DMS153 (cell line): ENCODE results near the gene CD200R1.
"Not testable (repeated sequence)": the region's sequence is repeated elsewhere in the genome, so short reads cannot be mapped to it uniquely, and the experiment has no call there.

Experiments
- DNase-seq: peaks from one replicate; lab custom pipeline; 2025; lab: John Stamatoyannopoulos, UW

The CD200R1 gene

GRCh38 chr3:112974178-112974517 is 755 bp downstream of the CD200R1 start:
- no peak for DNase-seq

DNA sequence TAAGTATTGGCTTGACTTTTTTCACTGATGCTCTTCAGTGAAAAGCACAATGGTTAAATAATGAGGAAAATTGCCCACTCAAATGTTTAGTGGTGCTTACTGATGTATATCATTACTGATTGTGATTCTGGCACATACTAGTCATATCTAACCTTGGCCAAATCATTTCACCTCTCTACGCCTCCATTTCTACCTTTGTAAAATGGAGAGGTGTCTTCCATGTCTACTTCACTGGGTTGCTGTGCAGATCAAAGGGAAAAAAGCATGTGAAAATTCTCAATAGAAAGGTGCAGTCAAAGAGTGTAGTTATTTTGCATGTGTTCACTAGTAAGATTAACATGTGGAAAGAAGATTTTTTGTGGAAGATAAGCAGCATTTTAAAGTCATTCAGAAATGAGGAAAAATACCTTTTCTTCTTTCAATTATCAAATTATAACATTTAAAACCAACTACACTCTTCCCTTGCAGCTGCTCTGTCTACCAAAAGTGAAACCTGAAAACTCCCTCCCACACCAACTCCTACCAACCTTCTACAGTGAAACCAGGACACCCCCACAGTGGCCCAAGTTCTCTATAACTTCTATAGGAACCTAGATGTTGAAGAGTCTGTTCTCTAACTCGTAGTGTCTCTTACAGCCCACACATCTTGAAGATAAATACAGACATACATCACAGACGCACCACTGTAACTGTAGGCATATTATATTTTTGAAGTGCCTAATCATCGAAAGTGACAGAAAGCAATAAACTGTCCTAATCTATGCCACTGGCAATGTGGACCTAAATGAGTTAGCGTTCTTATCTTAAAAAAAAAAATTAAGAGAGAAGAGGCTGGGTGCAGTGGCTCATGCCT is 1.4 kb downstream of the CD200R1 start:
- DNase-seq = no peak

- DNase-seq = no peak
Observed at GRCh38 chr3:112972158-112972557, 2.7 kb downstream of the CD200R1 start.

- DNase-seq = no peak
Observed at GRCh38 chr3:112967828-112968227, 7.1 kb downstream of the CD200R1 start.

GRCh38 chr3:112967425-112967824 is 7.5 kb downstream of the CD200R1 start:
- no peak for DNase-seq

DNA sequence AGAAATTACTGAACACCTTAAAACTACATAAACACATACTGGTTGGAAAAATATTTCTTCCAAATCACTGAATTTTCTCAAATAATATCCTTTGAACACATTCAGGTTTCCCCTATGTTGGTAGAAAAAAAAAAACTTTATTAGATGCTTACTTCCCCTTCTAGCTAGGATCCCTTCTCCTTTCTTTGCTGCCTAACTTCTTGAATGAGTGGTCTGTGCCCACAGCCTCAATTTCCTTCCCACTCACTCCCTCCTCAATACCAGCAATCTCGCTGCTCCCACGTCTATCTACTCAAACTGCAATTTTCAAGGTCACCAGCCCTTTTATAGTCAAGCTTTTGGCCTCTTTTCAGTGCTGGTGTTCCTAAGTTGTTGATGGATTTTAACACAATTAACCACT is 8.3 kb downstream of the CD200R1 start:
- DNase-seq = no peak

DNA sequence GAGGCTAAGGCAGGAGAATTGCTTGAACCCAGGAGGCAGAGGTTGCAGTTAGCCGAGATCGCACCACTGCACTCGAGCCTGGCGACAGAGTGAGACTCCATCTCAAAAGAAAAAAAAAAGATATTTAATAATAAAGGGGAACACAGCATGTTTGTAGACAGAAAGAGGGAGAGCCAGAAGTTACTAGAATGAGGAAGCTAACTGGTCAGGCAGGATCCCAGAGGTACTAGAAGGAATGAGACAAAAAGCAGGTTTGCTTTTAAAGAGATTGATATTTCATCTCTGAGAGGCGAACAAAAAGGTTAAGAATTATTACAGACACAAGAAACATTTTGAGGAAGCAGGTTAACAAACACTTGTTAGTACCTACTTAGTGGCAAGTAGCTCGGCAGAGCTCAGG is 9.2 kb downstream of the CD200R1 start:
- no peak for DNase-seq

DNA sequence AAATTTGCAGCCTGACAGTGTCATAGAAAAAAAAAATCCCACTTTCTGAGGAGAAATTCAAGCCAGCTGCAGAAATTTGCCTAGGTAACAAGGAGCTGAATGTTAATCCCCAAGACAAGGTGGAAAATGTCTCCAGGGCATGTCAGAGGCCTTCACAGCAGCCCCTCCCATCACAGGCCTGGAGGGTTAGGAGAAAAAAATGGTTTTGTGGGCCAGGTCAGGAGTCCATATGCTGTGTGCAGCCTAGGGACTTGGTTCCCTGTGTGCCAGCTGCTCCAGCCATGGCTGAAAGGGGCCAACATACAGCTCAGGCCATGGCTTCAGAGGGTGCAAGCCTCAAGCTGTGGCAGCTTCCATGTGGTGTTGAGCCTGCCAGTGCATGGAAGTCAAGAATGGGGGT is 11.2 kb downstream of the CD200R1 start:
- no peak for DNase-seq

- DNase-seq = no peak
Observed at GRCh38 chr3:112958811-112959560, 15.9 kb downstream of the CD200R1 start.

- no peak for DNase-seq
Observed at GRCh38 chr3:112956351-112956750, 18.6 kb downstream of the CD200R1 start.

DNA sequence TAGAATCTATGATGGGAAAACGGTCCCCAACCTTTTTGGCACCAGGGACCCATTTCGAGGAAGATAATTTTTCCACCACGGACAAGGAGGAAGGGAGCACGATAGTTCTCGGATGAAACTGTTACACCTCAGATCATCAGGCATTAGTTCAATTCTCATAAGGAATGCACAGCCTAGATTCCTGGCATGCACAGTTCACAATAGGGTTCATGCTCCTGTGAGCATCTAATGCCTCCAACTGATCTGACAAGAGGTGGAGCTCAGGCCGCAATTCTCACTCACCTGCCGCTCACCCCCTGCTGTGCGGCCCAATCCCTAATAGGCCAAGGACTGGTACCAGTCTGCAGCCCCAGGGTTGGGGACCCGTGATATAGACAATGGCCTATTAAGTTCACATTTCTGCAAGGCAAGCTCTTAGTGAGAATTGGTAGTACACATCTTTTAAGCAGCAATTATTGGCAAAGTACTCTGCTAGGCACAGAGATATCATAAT is 26.5 kb downstream of the CD200R1 start:
- no peak for DNase-seq

DNA sequence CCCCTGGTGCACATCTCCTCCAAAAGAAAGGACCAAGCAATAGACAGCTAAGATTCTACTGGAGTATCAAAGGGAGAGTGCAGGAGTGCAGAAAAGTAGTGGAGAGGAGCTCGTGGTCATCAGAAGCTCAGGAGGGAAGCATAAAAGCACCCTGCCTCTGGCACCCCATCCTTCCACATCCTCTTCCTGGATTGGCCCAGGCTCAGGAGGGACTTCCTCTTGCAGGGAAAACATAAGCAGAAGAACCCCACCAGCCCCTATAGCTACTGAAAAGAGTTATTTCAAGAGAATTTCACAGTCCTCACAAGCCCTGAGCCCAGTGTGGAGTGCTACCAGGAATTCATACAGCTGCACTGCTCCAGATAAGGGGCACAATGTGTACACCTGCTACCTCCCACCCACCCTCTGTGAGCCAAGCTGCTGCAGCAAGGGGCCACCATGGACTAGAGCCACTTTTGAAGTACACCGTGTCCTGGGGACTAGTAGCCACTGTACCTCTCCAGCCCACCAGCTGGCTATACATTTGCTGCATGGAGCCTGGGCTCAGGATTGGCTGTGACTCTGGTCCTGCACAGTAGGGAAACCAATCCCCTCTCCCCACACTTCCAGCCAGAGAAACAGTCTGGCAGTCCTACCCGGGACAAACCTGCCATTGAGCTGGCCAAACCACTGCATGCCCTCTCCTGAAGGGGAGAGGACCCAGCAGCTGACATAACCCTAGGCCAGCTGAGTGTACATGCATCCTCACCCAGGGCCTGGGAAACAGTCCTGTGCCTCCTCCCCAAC is 43.0 kb downstream of the CD200R1 start:
- no peak for DNase-seq

GRCh38 chr3:112930771-112931170 is 44.1 kb downstream of the CD200R1 start:
- no peak for DNase-seq

- DNase-seq = no peak
Observed at GRCh38 chr3:112925969-112926368, 48.9 kb downstream of the CD200R1 start.

DNA sequence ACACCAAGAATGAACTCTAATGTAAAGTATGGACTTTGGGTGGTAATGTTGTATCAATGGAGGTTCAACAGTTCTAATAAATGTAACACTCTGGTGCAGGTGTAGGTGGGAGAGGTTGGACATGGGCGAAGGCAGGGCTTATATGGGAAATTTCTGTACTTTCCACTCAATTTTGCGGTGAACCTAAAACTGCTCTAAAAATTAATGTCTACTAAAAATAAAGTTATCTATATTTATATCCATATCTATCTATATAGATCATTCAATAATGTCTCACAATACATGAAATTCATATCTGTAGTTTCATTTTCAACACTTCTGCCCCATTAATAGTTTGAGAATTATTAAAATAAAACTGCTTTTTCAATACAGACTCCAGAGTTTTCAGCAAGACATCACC is 49.3 kb downstream of the CD200R1 start:
- DNase-seq = no peak

- not testable (repeated sequence) for DNase-seq
Observed at GRCh38 chr3:112919541-112919940, 55.4 kb downstream of the CD200R1 start.

DNA sequence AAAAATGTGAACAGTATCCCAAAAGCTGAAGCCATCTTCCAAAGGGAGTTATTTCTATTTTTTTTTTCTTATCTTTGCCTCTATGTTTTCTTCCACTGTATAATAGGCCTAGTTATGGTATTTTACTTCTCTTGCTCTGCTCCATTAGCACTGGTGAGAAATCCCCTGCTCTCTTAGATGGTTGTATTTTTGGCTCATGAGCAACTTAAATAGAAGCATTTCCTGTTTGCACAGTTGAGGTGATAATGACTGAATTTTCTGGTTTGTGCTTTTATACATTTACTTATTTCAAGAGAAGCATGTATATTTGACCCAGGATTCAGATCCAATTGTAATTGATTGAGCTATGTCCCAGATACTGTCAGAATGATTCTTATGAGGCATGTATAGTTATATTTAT is 66.7 kb downstream of the CD200R1 start:
- DNase-seq = no peak

DNA sequence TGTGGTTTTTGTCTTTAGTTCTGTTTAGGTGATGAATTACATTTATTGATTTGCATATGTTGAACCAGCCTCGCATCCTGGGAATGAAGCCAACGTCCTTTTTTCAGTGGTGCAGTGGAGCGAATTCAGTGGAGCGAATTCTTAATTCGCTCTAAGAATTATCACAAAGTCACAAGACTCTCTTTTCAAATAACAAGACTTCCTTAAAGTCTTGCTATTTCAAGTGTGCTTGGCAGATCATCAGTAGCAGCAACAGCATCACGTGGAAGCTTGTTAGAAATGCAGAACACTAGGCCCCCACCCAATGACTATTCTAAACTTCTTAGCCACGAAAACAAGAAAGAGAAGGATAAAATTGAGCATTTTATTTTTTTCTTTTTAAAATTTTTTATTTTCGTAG is 70.1 kb downstream of the CD200R1 start:
- DNase-seq = no peak

DNA sequence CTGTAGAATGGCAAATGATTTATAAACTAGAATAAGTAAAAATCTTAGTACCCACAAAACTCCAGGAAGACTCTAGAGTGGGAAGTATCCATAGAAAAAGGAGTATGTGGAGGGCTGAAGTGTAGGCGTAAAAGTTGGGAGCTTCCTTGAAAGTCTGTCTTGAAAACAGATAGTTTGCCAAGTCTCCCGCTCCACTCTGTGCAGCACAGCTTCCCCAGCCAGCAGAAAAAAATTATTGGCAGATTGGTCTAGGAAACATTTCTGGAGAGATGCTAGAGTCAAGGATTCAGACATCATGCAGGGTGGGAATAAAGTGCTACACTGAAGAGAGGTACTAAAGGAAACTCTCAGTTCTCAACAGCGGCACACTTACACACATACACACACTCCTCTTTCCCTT is 74.8 kb downstream of the CD200R1 start:
- DNase-seq = no peak

DNA sequence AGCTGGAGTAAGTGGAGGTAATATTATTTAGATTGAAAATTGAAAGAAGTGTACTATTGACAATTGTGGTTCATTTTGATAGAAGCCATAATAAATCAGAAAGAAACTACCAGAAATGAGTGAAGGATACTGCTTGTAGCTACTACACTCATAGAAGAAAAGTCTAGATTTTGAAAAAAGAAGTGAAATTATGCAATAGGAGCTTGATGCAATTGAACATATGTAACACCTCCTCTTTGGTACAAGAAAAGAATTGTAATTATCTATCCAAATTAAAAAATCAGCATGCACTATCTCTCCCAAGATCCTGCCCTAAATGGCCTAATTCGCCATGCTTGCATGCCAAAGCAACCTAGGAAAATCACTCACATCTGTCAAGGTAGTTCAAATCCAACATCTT is 77.1 kb downstream of the CD200R1 start:
- no peak for DNase-seq

- no peak for DNase-seq
Observed at GRCh38 chr3:112894258-112894657, 80.6 kb downstream of the CD200R1 start.

DNA sequence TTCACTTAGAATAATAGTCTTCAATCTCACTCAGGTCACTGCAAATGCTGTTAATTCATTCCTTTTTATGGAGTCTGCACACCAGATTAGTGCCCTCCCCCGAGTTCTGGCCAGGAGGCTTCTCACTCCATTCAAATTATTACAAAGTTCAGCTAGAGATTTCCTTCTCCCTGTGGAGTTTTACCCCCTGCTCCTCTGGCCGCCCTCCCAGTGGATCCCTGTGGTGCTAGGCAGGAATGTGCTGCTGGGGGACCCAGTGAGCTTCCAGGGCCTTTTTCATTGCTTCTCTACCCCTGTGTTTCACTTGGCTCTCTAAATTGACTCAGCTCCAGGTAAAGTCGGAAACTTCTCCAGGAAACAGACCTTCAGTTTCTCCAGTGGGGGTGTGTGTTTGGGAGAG is 85.5 kb downstream of the CD200R1 start:
- no peak for DNase-seq
